H1 (cell line): ENCODE measurements around the gene LHFPL2.

ENCODE experiments used
- CHD2 ChIP-seq: IDR thresholded peaks from 2 replicates; pipeline ENCODE4 v1.6.1; 2012; ENCODE audit warnings: low read length, improper control_type of control experiment
- CTBP2 ChIP-seq: IDR thresholded peaks from 2 replicates; pipeline ENCODE4 v1.7.0; 2011; ENCODE audit warnings: borderline replicate concordance, mild to moderate bottlenecking, moderate library complexity, mixed read lengths, low read length; ENCODE audit not compliant: insufficient read depth, insufficient read length
- CTCF ChIP-seq, 3 experiments: IDR thresholded peaks; 1 replicate in 2 of 3; 2 replicates in 1 of 3; pipeline versions ENCODE4 v1.5.1 to v1.6.1; 2011; ENCODE audit warnings: low read length in 3 of 3, mild to moderate bottlenecking in 3 of 3, inconsistent platforms in 2 of 3, low read depth in 1 of 3, moderate library complexity in 1 of 3; ENCODE audit not compliant: insufficient read depth in 1 of 3; ENCODE audit errors: control extremely low read depth in 1 of 3
- KDM1A ChIP-seq: fragments of 200-600, 300-600 bp; sonication (generic); IDR thresholded peaks from 2 replicates; pipeline ENCODE4 v1.7.1; 2016; ENCODE audit warnings: mild to moderate bottlenecking, low read length, borderline replicate concordance
- PHF8 ChIP-seq: fragments of 200-600 bp; sonication (generic); conservative IDR thresholded peaks from 2 replicates; pipeline ENCODE4 v1.7.1; 2012; ENCODE audit warnings: low read depth, mild to moderate bottlenecking, inconsistent platforms, low read length, moderate library complexity
- POLR2A ChIP-seq, 2 experiments: IDR thresholded peaks; 1 replicate in 1 of 2; 2 replicates in 1 of 2; pipeline ENCODE4 v1.6.1; 2011; ENCODE audit warnings: low read depth in 2 of 2, low read length in 2 of 2, mild to moderate bottlenecking in 2 of 2; ENCODE audit errors: control extremely low read depth in 1 of 2
- POLR2AphosphoS5 ChIP-seq: IDR thresholded peaks from 2 replicates; pipeline ENCODE4 v1.6.1; 2011; ENCODE audit warnings: low read depth, low read length
- RAD21 ChIP-seq, 2 experiments: IDR thresholded peaks in 1 of 2; conservative IDR thresholded peaks in 1 of 2; 2 replicates each; pipeline ENCODE4 v1.6.1; 2011; ENCODE audit warnings: low read depth in 2 of 2, low read length in 2 of 2, improper control_type of control experiment in 1 of 2, inconsistent platforms in 1 of 2, mild to moderate bottlenecking in 1 of 2, moderate library complexity in 1 of 2
- RBBP5 ChIP-seq: IDR thresholded peaks from 2 replicates; pipeline ENCODE4 v1.7.1; 2012; ENCODE audit warnings: low read depth, mild to moderate bottlenecking, inconsistent platforms, low read length, moderate library complexity, borderline replicate concordance
- TAF7 ChIP-seq: optimal IDR thresholded peaks from 2 replicates; pipeline ENCODE3; 2011; ENCODE audit warnings: low read depth, mild to moderate bottlenecking, inconsistent platforms, low read length, moderate library complexity, borderline replicate concordance

GRCh38 chr5:78670701-78671269 lies 22.2 kb upstream of the LHFPL2 start:
- no peak for TF ChIP-seq PHF8
- no peak for TF ChIP-seq CHD2
- no peak for TF ChIP-seq CTBP2
- no peak for TF ChIP-seq CTCF (IDR thresholded peaks at IDR 0.05; ENCODE audit: control extremely low read depth in 1 of 3, insufficient read depth in 1 of 3, low read depth in 1 of 3, low read length in 3 of 3)
- no peak for TF ChIP-seq POLR2AphosphoS5
- no peak for TF ChIP-seq RBBP5
- TF ChIP-seq KDM1A, result no peak
- TF ChIP-seq RAD21 (IDR thresholded peaks at IDR 0.05 in 1 of 2, conservative IDR thresholded peaks at IDR 0.05 in 1 of 2; ENCODE audit: low read depth in 2 of 2, low read length in 2 of 2), result no peak
- no peak for TF ChIP-seq TAF7
- no peak for TF ChIP-seq POLR2A (IDR thresholded peaks at IDR 0.05; ENCODE audit: control extremely low read depth in 1 of 2, low read depth in 2 of 2, low read length in 2 of 2)
